Central memory CD4-positive, alpha-beta T cell (primary cell): ENCODE measurements around the gene MAN1B1.
"Not testable (repeated sequence)": the region's sequence is repeated elsewhere in the genome, so short reads cannot be mapped to it uniquely, and the experiment has no call there.

Experiments
- DNase-seq: peaks from one replicate; pipeline ENCODE4 v3.0.0; 2022

MAN1B1 gene

GRCh38 chr9:137052998-137053943 lies 33.5 kb upstream of the MAN1B1 start:
- no peak for DNase-seq

- DNase-seq: no peak
These were observed 32.5 kb upstream of the MAN1B1 start, which contains the start of gene ENTPD2 for GRCh38 chr9:137053944-137054931. Gene ENTPD2, minus strand, starts transcription at chr9:137054061. Its CDS starts 64 bp downstream, at chr9:137053997.

GRCh38 chr9:137054932-137055384 lies 31.8 kb upstream of the MAN1B1 start:
- no peak for DNase-seq

GRCh38 chr9:137055385-137056364 lies 31.1 kb upstream of the MAN1B1 start:
- DNase-seq: no peak

- DNase-seq: no peak
These were observed 29.9 kb upstream of the MAN1B1 start for GRCh38 chr9:137056739-137057415.

- DNase-seq: no peak
These were observed 29.2 kb upstream of the MAN1B1 start for GRCh38 chr9:137057545-137057944.

GRCh38 chr9:137058521-137059234 lies 28.1 kb upstream of the MAN1B1 start:
- DNase-seq: no peak

- DNase-seq: no peak
These were observed 24.4 kb upstream of the MAN1B1 start for GRCh38 chr9:137062384-137062783.

- DNase-seq: not testable (repeated sequence)
These were observed 24.0 kb upstream of the MAN1B1 start for GRCh38 chr9:137062798-137063197.

- DNase-seq: no peak
These were observed 23.3 kb upstream of the MAN1B1 start for GRCh38 chr9:137063311-137064026.

GRCh38 chr9:137064027-137064879 lies 22.5 kb upstream of the MAN1B1 start:
- DNase-seq: peak; percentile 30

- DNase-seq: no peak
These were observed 22.0 kb upstream of the MAN1B1 start for GRCh38 chr9:137064880-137065164.

- no peak for DNase-seq
These were observed 21.3 kb upstream of the MAN1B1 start for GRCh38 chr9:137065336-137065967.

- DNase-seq: no peak
These were observed 20.5 kb upstream of the MAN1B1 start for GRCh38 chr9:137066096-137066861.

- peak; percentile 85 for DNase-seq
These were observed 18.8 kb upstream of the MAN1B1 start for GRCh38 chr9:137067860-137068538.

GRCh38 chr9:137068539-137069507 lies 18.0 kb upstream of the MAN1B1 start:
- DNase-seq: no peak
